ENCODE results near the gene MAPK8IP1.

MAPK8IP1 gene

DNA sequence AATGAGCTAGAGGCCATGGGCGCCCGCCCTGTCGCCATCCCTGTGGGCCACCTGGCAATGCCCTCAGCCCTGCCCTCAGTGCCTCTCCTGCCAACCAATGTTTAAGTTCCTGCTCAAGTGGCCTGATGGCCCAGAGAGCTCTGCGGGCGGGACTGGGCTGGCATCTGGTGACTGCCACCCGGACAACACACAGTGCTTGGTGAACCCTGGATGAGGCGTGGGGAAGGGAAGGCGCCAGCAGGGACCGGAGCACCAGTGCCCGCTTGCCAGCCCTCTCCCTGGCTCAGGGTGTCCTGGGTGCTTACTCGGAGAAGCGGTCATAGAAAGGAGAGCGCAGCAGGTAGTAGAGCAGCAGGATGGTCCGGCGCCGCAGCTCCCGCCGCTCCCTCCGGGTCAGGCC lies 28.1 kb downstream of the MAPK8IP1 start:
- DNase-seq = no peak

DNA sequence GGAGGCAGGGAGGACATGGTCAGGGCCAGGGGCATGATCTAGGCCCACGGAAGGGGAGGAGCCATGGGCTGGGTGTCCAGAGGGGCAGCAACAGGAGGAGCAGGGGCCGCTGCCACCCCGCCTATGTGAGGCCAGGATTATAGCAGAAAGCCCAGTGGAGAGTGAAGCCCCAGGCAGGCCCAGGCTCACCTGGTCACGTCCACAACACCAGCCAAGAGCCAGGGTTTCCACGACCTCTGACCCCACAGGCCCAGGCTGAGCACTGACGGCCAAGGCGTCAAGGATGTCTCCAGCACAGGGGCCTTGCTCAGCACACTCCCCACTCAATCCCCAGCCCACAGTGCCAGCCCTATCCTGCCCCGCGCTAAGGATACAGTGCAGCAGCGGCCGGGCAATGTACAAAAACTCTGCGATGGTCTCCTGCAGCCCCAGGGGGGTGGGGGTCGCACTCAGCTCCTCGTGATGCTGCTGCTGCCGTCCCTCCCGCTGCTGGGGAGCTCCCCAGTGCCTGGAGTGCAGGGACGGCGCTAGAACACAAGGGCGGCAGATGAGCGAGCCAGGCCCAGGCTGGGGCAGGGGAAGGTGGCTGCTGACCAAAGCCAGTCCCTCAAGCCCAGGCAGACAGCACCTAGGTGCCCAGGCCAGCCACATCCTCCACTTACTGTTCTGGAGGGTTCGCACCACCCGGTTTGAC lies 28.6 kb downstream of the MAPK8IP1 start:
- DNase-seq = no peak

DNA sequence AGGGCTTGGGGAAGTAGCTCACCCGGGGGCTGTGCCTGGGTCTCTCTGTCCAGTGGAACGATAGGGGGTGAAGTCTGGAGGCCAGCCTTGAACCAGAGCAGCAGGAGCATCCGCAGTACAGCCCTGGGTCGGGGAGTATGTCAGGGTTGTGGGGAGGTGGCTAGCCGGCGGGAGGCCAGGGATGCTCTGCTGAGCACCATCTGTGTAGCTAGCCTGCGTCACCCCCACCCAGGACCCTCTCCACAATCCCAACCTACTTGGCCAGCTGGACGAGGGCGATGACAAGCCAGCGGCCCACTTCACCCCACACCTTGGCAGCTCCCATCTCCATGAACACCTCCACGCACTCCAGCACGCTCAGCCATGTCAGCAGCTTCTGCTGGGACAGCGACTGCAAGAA lies 30.0 kb downstream of the MAPK8IP1 start:
- DNase-seq = no peak

DNA sequence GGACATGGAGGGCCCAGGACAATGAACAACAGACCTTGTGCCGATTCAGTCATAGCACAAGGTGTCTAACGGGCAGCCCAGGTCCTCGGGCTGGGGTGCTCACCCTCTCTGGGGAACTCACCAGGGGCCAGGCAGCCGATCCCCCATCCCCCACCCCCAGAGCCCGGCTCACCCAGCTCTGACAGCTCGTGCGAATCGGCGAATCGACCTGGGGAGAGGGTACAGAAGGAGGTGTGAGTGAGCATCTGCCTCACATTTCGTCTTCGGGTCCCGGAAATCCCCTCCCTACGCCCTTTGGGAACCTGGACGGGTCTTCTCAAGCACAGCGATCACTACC lies 31.8 kb downstream of the MAPK8IP1 start:
- no peak for DNase-seq

DNA sequence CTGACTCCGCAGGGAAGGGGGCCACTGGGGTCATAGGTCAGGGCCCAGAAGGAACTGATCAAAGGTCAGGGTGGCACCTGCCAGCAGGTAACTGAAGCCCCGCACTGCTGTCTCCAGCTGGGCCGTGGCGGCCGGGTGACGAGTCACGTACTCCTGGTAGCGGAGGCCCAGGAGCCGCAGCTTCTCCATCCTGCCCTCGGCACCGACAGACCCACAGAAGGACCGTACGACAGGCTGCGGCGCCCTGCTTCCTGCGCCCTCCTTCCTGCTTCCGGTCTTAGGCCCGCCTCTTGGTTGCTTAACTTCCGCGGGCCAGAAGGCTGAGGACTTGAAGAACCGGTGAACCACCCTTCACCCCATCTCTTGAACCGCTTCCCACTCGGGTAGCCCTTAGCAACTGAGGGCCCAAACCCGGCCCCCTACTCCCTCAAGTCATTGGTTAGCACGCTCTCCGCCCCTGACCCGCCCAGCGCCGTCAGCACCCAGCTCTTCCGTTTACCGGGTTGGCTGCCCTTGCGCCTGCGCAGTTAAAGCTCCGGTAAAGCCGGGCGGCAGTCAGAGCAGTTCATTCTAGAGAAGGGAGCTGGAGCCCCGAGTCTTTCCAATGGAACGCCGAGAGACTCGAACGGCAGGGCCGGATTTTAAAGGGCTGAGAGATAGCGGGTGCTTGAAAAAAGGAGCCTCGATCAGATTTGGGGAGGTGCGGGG lies 32.3 kb downstream of the MAPK8IP1 start, which contains the start of gene PEX16:
PEX16 (minus strand) TSS at position 255 of the 708 bp plus-strand sequence; CDS start at position 189, 66 bp downstream.
- DNase-seq = peak; percentile 100

DNA sequence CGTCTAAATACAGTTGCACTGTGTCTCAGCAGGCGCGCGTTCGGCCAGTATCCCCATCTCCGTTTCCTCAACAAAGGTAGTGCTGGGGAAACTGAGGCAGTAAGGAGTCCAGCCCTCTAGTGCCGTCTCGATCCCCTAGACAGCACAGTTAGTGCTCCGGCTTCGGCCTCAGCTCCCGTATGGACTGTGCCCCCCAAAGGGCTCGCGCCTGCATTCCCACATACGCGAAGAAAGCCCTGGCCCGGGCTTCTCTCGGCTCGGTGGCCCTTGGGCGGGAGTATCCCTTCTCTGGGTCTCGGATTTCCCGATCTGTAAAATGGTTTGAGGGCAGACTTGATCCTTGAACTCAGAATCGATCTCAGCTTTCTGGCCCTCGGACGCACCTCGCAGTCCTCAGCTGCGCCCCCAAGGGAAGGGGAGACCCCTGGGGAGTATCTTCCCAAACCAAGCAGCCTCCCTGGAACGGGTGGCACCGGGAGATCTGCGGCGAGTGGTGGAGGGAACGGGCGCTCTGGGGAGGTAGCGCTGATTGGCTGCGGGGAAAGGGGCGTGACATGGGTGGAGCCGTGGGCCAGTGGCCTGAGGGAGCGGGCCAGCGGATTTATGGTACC lies 33.0 kb downstream of the MAPK8IP1 start:
- peak; percentile 66 for DNase-seq

DNA sequence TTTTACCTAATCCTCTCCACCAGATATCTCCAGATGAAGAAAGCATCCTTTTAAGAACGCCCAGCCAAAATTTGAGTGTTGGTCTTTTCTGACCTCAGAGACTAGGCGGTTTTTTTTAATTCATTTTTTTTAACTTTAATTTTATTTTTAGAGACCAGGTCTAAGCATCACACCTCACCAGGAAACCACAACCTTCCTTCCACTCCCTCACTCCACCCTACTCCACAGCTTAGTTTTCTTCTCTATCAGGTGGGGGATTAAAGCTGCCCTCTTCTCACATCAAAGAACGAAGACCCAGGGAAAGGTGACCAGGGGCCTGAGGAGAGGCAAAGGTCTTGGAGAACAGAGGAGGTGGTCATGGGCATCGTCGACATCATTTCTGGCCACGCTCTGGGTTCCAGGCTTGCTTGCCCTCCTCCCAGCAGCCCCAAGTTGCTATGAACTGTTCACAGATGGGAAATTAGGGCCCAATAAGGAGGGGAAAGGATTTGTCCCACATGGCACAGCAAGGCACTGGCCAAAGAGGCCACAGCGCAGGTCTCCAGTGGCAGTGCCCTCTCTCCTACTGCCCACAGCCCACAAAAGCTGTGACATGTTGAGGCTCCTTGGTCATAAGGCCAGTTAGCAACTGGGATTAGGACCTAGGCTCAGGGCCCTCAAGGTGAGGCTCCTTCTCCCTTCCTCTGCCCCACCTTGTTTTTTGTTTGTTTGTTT lies 33.7 kb downstream of the MAPK8IP1 start:
- DNase-seq = no peak

DNA sequence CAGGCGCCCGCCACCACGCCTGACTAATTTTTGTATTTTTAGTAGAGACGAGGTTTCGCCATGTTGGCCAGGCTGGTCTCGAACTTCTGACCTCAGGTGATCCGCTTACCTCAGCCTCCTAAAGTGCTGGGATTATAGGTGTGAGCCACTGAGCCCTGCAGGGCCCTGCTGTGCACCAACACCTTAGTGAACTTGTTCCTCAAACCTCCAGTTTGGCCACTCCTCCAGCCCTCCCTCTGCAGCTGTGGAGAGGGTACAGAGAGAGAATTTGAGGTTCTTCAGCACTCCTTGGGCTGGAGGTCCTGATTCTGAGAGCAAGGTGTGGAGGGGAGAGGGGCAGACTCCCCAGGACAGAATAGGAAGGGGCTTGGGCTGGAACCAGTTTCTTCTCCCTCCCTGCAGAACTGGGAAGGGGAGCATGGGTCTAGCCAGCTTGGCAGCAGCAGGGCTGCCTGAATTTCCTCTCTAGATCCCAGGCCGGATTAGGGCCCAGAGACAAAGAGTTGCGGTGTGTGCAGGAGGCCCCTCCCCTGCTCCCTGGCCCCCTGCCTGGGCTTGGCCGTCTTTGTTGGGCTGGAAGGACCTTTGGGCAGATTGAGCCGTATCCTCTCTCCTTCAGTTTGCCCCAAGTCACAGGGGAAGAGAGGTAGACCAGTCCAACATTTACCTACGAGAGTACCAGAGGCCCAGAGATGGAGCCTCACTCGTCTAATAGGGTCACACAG lies 34.5 kb downstream of the MAPK8IP1 start:
- no peak for DNase-seq

DNA sequence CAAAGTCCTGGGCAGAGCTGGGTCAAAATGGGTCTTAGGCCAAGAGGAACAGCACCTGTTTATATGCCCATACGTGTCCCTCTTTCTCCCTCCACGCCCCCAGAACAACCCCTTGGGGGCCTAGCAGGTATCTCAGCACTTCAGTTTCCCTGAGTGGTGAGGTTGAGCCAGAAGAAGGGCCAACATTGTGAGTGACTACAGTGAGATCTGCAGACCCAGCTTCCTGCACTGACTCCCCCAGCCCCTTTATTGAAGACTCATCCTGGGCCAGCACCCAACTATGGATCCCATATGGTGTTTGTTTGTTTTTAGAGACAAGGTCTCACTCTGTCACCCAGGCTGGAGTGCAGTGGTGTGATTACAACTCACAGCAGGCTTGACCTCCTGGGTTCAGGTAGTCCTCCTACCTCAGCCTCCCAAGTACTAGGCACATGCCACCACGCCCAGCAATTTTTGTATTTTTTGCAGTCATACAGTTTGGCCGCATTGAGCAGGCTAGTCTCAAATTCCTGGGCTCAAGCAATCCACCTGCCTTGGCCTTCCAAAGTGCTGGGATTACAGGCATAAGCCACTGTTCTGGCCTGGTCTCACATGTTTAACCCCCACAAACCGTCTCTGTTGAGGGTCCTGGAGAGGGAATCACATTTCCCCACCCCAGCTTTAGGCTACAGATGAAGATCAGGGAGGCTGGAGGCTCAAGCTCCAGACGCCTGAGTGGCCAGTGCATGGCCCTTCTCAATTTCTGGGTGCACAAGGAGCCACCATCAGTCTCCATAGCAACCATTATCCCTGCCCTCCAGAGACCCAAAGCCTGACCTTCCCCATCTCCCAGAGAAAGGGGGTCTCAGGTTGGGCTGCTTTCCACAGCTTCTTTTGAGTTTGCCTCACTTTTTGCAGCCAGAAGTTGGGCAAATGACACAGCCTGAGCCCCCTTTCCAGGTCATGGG lies 35.4 kb downstream of the MAPK8IP1 start:
- no peak for DNase-seq

DNA sequence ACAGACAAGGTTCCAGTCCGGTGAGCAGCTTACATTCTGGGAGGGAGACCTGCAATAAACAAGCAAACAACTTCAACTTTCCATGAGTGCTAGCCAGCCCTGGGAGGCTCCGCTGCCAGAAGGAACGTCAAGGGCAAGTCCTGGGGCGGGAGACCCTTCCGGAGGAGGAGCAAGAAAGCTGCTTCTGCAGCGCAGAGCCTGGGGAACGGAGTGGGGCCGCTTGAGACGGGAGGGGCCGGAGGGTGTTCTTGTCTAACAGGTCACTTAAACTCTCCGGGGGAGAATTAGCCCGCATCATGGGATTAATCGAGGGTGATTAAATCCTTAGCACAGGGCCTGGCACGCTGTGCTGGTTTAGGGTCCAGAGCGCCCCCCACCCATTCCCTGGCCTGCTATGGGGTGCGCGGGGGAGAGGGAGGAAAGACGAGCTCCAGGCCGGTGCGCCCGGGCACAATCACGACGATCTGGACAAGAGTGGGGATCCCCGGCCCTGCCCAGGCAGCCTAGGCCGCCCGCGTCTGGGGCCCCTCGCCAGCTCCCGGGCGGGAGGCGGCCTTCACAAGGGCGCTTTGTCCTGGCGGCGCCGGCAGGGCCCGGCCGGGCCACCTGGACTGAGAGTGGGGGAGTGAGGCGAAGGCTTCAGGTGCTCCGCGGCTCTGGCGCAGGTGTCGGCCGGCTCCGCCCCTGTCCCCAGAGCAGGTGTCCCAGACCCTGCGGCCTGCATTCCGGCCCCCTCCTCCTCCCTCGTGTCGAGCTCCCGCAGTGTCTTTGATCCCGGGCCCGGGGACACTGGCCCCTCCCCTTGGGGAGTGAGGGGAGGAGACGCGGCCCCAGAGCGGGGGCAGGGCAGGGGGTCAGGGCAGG lies 36.3 kb downstream of the MAPK8IP1 start:
- DNase-seq = no peak

DNA sequence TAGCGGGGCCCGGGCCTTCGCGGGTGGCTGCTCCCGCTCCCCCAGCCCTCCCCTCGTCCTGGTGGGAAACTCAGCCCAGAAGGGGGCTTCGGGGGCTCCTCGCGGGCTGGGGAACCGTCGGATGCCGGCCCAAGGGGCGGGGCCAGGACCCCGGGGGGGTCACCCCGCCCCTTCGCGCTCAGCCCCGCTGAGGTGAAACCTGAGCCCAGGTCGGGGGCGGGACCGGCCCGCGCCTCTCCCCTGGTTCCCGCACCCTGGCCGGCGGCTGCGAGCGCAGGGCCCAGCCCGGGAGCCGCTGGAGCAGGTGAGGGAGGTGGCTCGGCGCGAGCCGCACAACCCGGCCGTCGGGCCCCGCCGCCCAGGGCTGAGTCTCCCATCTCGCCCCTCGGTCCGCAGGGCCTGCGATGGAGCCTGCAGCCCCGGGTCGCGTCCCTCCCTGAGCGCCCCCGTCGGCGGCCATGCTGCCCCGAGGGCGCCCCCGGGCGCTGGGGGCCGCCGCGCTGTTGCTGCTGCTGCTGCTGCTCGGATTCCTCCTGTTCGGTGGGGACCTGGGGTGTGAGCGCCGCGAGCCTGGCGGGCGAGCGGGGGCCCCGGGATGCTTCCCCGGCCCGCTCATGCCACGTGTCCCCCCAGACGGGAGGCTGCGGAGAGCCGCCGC lies 37.1 kb downstream of the MAPK8IP1 start, which contains the start of gene LARGE2:
LARGE2 (plus strand) TSS at position 232 of the 658 bp plus-strand sequence; CDS start at position 459, 227 bp downstream.
- DNase-seq = no peak

DNA sequence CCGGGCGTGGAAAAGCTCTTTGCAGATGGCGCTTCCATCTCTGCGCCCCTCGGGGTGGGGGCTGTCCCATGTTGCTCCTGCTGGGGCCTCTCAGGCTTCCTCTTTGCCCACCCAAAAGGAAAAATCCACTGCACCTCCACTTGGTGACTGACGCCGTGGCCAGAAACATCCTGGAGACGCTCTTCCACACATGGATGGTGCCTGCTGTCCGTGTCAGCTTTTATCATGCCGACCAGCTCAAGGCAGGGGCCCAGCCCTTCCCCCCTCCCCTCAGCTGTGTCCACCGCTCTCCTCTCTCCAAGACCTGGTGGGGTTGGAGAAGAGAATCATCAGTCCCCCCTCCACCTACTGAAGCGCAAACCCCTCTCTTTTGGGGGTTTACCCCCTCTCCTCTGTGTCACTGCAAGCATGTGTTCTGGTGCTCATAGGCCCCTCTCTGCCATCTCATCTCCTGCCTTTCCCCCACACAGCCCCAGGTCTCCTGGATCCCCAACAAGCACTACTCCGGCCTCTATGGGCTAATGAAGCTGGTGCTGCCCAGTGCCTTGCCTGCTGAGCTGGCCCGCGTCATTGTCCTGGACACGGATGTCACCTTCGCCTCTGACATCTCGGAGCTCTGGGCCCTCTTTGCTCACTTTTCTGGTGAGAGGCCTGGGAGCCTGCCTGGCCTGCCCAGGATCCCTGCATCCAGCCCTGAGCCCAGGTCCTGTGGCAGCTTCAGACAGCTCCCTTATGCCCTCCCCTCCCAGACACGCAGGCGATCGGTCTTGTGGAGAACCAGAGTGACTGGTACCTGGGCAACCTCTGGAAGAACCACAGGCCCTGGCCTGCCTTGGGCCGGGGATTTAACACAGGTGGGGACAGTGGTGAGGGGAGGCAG lies 38.8 kb downstream of the MAPK8IP1 start:
- no peak for DNase-seq

DNA sequence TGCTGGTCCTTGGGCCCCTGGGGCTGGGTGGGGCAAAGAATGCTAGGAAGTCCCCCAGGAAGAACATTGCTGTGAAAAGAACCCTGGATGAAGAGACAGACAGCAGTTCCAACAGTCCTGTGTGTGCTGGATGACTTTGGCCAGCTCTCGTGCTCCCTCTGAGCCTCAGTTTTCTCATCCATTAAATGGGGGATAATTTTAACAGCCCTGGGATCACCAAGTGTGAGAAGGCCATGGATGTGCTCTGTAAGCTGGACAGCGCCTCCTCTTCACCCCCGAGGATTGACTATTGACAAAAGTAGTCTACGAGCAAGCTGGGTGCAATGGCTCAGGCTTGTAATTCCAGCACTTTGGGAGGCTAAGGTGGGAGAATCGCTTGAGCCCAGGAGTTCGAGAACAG lies 39.5 kb downstream of the MAPK8IP1 start:
- no peak for DNase-seq

DNA sequence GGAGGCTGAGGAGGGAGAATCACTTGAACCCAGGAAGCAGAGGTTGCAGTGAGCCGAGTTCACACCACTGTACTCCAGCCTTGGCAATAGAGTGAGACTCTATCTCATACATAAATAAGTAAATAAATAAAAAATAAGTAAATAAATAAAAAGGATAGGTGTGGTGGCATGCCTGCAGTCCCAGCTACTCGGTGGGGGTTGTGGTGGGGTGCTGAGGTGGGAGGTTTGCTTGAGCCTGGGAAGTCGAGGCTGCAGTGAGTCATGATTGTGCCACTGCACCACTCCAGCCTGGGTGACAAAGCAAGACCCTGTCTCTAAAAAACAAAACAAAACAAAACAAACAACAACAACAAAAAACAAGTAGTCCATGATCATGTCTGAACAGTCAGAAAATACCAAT lies 40.1 kb downstream of the MAPK8IP1 start:
- DNase-seq = no peak

DNA sequence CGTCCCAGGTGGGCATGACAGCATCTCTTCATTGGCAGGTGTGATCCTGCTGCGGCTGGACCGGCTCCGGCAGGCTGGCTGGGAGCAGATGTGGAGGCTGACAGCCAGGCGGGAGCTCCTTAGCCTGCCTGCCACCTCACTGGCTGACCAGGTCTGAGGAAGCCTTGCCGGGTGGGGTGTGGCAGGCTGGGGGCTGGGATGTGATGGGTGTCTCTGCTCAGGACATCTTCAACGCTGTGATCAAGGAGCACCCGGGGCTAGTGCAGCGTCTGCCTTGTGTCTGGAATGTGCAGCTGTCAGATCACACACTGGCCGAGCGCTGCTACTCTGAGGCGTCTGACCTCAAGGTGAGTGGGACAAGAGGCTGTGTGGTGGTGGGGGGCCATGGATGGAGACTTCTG lies 40.5 kb downstream of the MAPK8IP1 start:
- DNase-seq = no peak

DNA sequence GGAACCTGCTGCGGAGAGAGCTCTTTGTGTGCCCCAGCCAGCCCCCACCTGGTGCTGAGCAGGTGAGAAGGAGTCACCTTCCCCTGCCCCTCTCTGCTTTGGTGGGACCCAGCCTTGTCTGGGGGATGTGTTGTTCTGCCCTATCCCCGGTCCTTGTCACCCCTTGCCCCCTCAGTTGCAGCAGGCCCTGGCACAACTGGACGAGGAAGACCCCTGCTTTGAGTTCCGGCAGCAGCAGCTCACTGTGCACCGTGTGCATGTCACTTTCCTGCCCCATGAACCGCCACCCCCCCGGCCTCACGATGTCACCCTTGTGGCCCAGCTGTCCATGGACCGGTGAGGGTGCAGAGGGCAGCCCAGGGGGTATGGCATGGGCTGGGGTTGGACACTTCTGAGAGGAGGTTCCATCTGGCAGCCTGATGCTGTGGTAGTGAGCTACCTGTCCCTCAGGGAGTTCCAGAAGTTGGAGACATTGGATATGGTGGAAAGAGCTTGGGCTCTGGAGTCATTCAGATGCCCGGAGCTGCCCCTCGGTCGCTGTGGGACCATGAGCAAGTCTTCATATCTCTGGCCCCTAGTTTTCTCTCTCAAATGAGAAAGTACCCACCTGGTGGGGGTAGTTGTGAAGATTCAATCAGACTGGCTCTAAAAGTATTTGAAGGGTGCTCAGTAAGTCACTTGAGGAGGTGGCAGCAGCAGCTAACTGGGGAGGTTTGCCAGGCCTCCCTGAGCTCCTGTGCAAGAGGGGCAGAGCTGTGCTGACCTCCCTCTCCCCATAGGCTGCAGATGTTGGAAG lies 41.3 kb downstream of the MAPK8IP1 start:
- no peak for DNase-seq

DNA sequence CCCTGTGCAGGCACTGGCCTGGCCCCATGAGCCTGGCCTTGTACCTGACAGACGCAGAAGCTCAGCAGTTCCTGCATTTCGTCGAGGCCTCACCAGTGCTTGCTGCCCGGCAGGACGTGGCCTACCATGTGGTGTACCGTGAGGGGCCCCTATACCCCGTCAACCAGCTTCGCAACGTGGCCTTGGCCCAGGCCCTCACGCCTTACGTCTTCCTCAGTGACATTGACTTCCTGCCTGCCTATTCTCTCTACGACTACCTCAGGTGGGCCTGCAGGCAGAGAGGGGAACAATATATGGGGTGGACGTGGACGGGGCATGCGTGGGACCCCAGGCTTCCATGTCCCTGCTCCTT lies 41.9 kb downstream of the MAPK8IP1 start:
- no peak for DNase-seq

All from fibroblast of upper back skin (primary cell).